ENCODE data around the gene ATXN7. TPM values are rescaled to one million over a fixed set of nuclear protein-coding genes. Genes with fewer than 3 reads are reported as not detected.

Gene ATXN7
- polyA plus RNA-seq, 1 experiment, result 15.0 TPM

DNA sequence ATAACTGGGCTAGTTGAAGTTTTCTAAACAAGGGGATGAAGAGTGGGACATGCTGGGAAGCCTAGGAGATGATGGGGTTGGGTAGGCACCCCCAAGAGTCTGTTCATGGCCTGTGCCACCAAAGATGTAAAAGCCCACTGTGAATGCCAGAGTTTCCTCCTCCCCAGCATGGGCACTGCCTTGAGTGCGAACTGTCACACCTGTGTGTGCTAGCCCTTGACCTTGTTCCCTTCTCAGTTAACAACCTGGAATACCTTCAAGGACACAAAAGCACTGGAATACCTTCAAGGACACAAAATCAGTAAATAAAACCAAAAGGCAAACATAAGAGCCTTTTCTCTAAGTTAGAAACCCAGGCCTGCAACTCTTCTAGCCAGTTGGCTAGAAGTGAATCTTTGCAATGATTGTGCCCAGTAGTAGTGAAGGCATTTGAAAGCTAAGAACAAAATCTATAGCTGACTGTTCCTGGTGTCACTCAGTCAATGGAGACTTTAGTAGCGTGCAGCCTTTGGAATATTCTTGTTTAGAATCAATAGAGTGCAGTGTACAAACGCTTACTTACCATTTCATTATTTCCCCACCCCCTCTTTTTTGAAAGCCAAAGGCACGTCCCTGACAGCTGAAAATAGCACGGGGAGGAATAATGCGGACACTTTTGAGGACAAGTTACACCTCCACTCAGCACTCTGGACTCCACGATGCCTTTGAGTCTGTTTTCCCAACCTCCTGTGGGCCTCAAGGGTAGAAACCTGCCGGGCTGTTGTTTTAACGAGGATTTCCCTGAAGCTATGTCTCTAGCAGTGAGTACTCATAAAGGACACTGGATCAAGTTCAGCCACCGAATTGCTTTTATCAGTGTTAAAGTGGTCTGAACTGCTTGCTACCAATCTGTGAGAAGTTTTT, 135.4 kb downstream of the ATXN7 start:
- Histone ChIP-seq H3K36me3 (ENCODE audit: control insufficient read depth, insufficient read depth, low read length) (peaks cover 14% of the 10 kb centered on the region), H3K27me3 (ENCODE audit: control insufficient read depth, insufficient read depth, low read length) (no peaks in the 10 kb centered on the region), H3K4me3 (ENCODE audit: low read depth, low read length) (no peak overlapping the region)
- ChIA-PET POLR2A (no interaction called here), CTCF (interaction anchor here (0.5 to 1.6 kb wide), 4 partner anchors 8 to 649 kb away, joined by 3 to 8 read pairs (median 4); no protein-coding TSS in a partner anchor)
- DNase-seq (ENCODE audit: low read depth), result no peak
- TF ChIP-seq CTCF (IDR thresholded peaks at IDR 0.05; ENCODE audit: insufficient read depth, low read depth, low read length), result no peak

- TF ChIP-seq CTCF (IDR thresholded peaks at IDR 0.05; ENCODE audit: insufficient read depth, low read depth, low read length), result no peak
Observed at GRCh38 chr3:64000453-64001055, 136.9 kb downstream of the ATXN7 start.

GRCh38 chr3:64002233-64002632, 138.6 kb downstream of the ATXN7 start:
- Histone ChIP-seq H3K36me3 (ENCODE audit: control insufficient read depth, insufficient read depth, low read length) (peaks cover 16% of the 10 kb centered on the region), H3K27me3 (ENCODE audit: control insufficient read depth, insufficient read depth, low read length) (no peaks in the 10 kb centered on the region), H3K4me3 (ENCODE audit: low read depth, low read length) (no peak overlapping the region)
- ChIA-PET CTCF (interaction anchor here (0.6 to 2.1 kb wide), 2 partner anchors 9 to 21 kb away, joined by 3 to 6 read pairs; partner anchors contain the start of gene PSMD6), POLR2A (no interaction called here)
- DNase-seq (ENCODE audit: low read depth), result no peak
- TF ChIP-seq CTCF (IDR thresholded peaks at IDR 0.05; ENCODE audit: insufficient read depth, low read depth, low read length), result no peak

More at GRCh38 chr3:64000453-64001055, 136.9 kb downstream of the ATXN7 start:
- no peak for DNase-seq (ENCODE audit: low read depth)
- Histone ChIP-seq H3K27me3 (ENCODE audit: control insufficient read depth, insufficient read depth, low read length) (no peaks in the 10 kb centered on the region), H3K4me3 (ENCODE audit: low read depth, low read length) (no peak overlapping the region), H3K36me3 (ENCODE audit: control insufficient read depth, insufficient read depth, low read length) (peaks cover 12% of the 10 kb centered on the region)
- POLR2A ChIA-PET, result no interaction called here
- CTCF ChIA-PET, result interaction anchor here (1.1 kb wide), 1 partner anchor 39 kb away, joined by 3 read pairs; no protein-coding TSS in a partner anchor

GRCh38 chr3:64003589-64003988, 139.9 kb downstream of the ATXN7 start:
- no peak for TF ChIP-seq CTCF (IDR thresholded peaks at IDR 0.05; ENCODE audit: insufficient read depth, low read depth, low read length)
- ChIA-PET CTCF (interaction anchor here (0.6 to 2.1 kb wide), 3 partner anchors 9 to 171 kb away, joined by 3 to 6 read pairs (median 5); partner anchors contain the start of gene PSMD6), POLR2A (no interaction called here)
- DNase-seq (ENCODE audit: low read depth), result no peak
- Histone ChIP-seq H3K27me3 (ENCODE audit: control insufficient read depth, insufficient read depth, low read length) (no peaks in the 10 kb centered on the region), H3K36me3 (ENCODE audit: control insufficient read depth, insufficient read depth, low read length) (peaks cover 16% of the 10 kb centered on the region), H3K4me3 (ENCODE audit: low read depth, low read length) (no peak overlapping the region)

GRCh38 chr3:64008017-64008416, 144.3 kb downstream of the ATXN7 start:
- peaks cover 24% of the 10 kb centered on the region for H3K36me3 ChIP-seq (ENCODE audit: control insufficient read depth, insufficient read depth, low read length)
- no peak for DNase-seq (ENCODE audit: low read depth)
- CTCF ChIA-PET, result interaction anchor here (0.7 to 1.8 kb wide), 8 partner anchors 9 to 498 kb away, joined by 3 to 9 read pairs (median 3); partner anchors contain the start of gene PSMD6
- no peak for TF ChIP-seq CTCF (IDR thresholded peaks at IDR 0.05; ENCODE audit: insufficient read depth, low read depth, low read length)
- no peaks in the 10 kb centered on the region for H3K27me3 ChIP-seq (ENCODE audit: control insufficient read depth, insufficient read depth, low read length)
- POLR2A ChIA-PET, result no interaction called here
- H3K4me3 ChIP-seq (ENCODE audit: low read depth, low read length), result no peak overlapping the region

All from BJ (cell line).